H1 (cell line): ENCODE measurements around the gene LYPD6B. TPM values are rescaled to one million over a fixed set of nuclear protein-coding genes. Genes with fewer than 3 reads are reported as not detected.

Source experiments
- CTCF ChIA-PET: fragments of 300-600 bp; sonication (Branson Sonifier 250); formaldehyde crosslinking; loops from one replicate; lab custom pipeline; 2021; ENCODE audit not compliant: partially characterized antibody; lab: Charles Lee
- POLR2A ChIA-PET: fragments of 300-600 bp; sonication (Branson Sonifier 250); formaldehyde crosslinking; loops from one replicate; lab custom pipeline; 2021; ENCODE audit warnings: inconsistent platforms; ENCODE audit not compliant: partially characterized antibody; lab: Charles Lee
- DNase-seq, 2 experiments: peaks; one replicate each; pipeline versions ENCODE4 v3.0.0 to v3.0.0-alpha.2; 2010 to 2022; ENCODE audit warnings: low spot score in 2 of 2, low read depth in 1 of 2, mixed read lengths in 1 of 2
- FAIRE-seq: peaks from 2 replicates; lab custom pipeline; 2011; peaks lifted over from hg19 to GRCh38; lab: Jason Lieb, UNC
- H2AFZ ChIP-seq: 2 replicates; pipeline ENCODE4 v1.8.1; 2012; ENCODE audit warnings: low read length, inconsistent platforms
- H2AK5ac ChIP-seq: 2 replicates; pipeline ENCODE4 v1.6.1; 2013; ENCODE audit warnings: low read depth, low read length
- H2BK120ac ChIP-seq: replicated peaks from 2 replicates; pipeline ENCODE3; 2013; ENCODE audit warnings: low read depth, low read length, inconsistent platforms
- H2BK12ac ChIP-seq: 2 replicates; pipeline ENCODE4 v1.6.1; 2013; ENCODE audit warnings: low read depth, low read length
- H2BK15ac ChIP-seq: 2 replicates; pipeline ENCODE4 v1.6.1; 2013; ENCODE audit warnings: low read length
- H2BK20ac ChIP-seq: 2 replicates; pipeline ENCODE4 v1.6.1; 2013; ENCODE audit warnings: low read length
- H2BK5ac ChIP-seq: 2 replicates; pipeline ENCODE4 v1.6.1; 2013; ENCODE audit warnings: low read depth, low read length
- H3K14ac ChIP-seq: 2 replicates; pipeline ENCODE4 v1.6.1; 2013; ENCODE audit warnings: inconsistent platforms; ENCODE audit not compliant: insufficient read length
- H3K18ac ChIP-seq: 2 replicates; pipeline ENCODE4 v1.6.1; 2013; ENCODE audit warnings: low read length; ENCODE audit errors: extremely low read depth
- H3K23ac ChIP-seq: 2 replicates; pipeline ENCODE4 v1.6.1; 2013; ENCODE audit warnings: inconsistent platforms; ENCODE audit not compliant: insufficient read length
- H3K23me2 ChIP-seq: 2 replicates; pipeline ENCODE4 v1.6.1; 2013; ENCODE audit warnings: low read depth, low read length
- H3K27ac ChIP-seq: 2 replicates; pipeline ENCODE4 v1.6.1; 2011; ENCODE audit warnings: low read depth, low read length, inconsistent platforms
- H3K27me3 ChIP-seq, 4 experiments: replicated peaks in 1 of 4; 1 replicate in 1 of 4; 2 replicates in 3 of 4; pipeline versions ENCODE4 v1.6.1 to v1.8.1; 2011 to 2013; ENCODE audit warnings: low read length in 3 of 4, mild to moderate bottlenecking in 3 of 4, inconsistent platforms in 2 of 4, mixed read lengths in 2 of 4, moderate library complexity in 1 of 4; ENCODE audit not compliant: control insufficient read depth in 3 of 4, insufficient read depth in 3 of 4; ENCODE audit errors: extremely low read depth in 1 of 4
- H3K36me3 ChIP-seq, 4 experiments: 2 replicates each; pipeline versions ENCODE4 v1.6.1 to v1.8.1; 2011 to 2013; ENCODE audit warnings: mild to moderate bottlenecking in 4 of 4, low read length in 3 of 4, moderate library complexity in 2 of 4, control low read depth in 1 of 4, inconsistent platforms in 1 of 4; ENCODE audit not compliant: insufficient read depth in 4 of 4, control insufficient read depth in 2 of 4
- H3K4ac ChIP-seq: replicated peaks from 2 replicates; pipeline ENCODE3; 2013; ENCODE audit warnings: low read length, low read depth, mixed read lengths, inconsistent platforms; ENCODE audit not compliant: insufficient read length
- H3K4me1 ChIP-seq, 4 experiments: replicated peaks in 1 of 4; 1 replicate in 1 of 4; 2 replicates in 3 of 4; pipeline versions ENCODE4 v1.6.1 to v1.8.1; 2011 to 2013; ENCODE audit warnings: low read length in 3 of 4, inconsistent platforms in 2 of 4, mixed read lengths in 1 of 4; ENCODE audit not compliant: insufficient read depth in 4 of 4, control insufficient read depth in 3 of 4
- H3K4me2 ChIP-seq, 2 experiments: 2 replicates each; pipeline versions ENCODE4 v1.6.1 to v1.8.1; 2011 to 2013; ENCODE audit warnings: low read depth in 2 of 2, low read length in 2 of 2, control low read depth in 1 of 2, inconsistent platforms in 1 of 2, mild to moderate bottlenecking in 1 of 2; ENCODE audit not compliant: insufficient read depth in 1 of 2
- H3K4me3 ChIP-seq, 4 experiments: fragments of 200-600, 300-600 bp in 1 of 4; sonication (generic), shearing (Covaris generic), sonication (Bioruptor Twin) in 1 of 4; 2 replicates each; pipeline versions ENCODE4 v1.5.1 to v1.8.1; 2011 to 2016; ENCODE audit warnings: low read length in 4 of 4, low read depth in 3 of 4, control low read depth in 2 of 4, inconsistent platforms in 2 of 4, mild to moderate bottlenecking in 2 of 4, mixed read lengths in 1 of 4, moderate library complexity in 1 of 4; ENCODE audit not compliant: insufficient read depth in 2 of 4; ENCODE audit errors: extremely low read depth in 1 of 4
- H3K56ac ChIP-seq: replicated peaks from 2 replicates; pipeline ENCODE3; 2013; ENCODE audit warnings: low read depth, mild to moderate bottlenecking, mixed read lengths, low read length, inconsistent platforms; ENCODE audit not compliant: insufficient read length
- H3K79me1 ChIP-seq: 2 replicates; pipeline ENCODE4 v1.6.1; 2013; ENCODE audit warnings: low read depth, low read length, control low read depth
- H3K79me2 ChIP-seq, 2 experiments: 2 replicates each; pipeline versions ENCODE4 v1.6.1 to v1.8.1; 2012 to 2013; ENCODE audit warnings: low read length in 2 of 2, mild to moderate bottlenecking in 2 of 2, inconsistent platforms in 1 of 2; ENCODE audit not compliant: insufficient read depth in 2 of 2, control insufficient read depth in 1 of 2
- H3K9ac ChIP-seq, 4 experiments: replicated peaks in 1 of 4; 1 replicate in 1 of 4; 2 replicates in 3 of 4; pipeline versions ENCODE4 v1.6.1 to v1.8.1; 2011 to 2013; ENCODE audit warnings: low read depth in 3 of 4, low read length in 3 of 4, control low read depth in 2 of 4, mild to moderate bottlenecking in 2 of 4, moderate library complexity in 2 of 4, inconsistent platforms in 1 of 4; ENCODE audit errors: extremely low read depth in 1 of 4
- H3K9me3 ChIP-seq, 2 experiments: 2 replicates each; pipeline versions ENCODE4 v1.6.1 to v1.8.1; 2012 to 2013; ENCODE audit warnings: mild to moderate bottlenecking in 2 of 2, moderate library complexity in 2 of 2, control low read depth in 1 of 2, inconsistent platforms in 1 of 2, low read depth in 1 of 2, low read length in 1 of 2, mixed read lengths in 1 of 2; ENCODE audit not compliant: insufficient read depth in 2 of 2
- H4K20me1 ChIP-seq, 2 experiments: replicated peaks in 1 of 2; 2 replicates each; pipeline versions ENCODE3 to v1.8.1; 2011 to 2013; ENCODE audit warnings: inconsistent platforms in 2 of 2, low read length in 2 of 2, mild to moderate bottlenecking in 1 of 2; ENCODE audit not compliant: insufficient read depth in 2 of 2, control insufficient read depth in 1 of 2
- H4K5ac ChIP-seq: 2 replicates; pipeline ENCODE4 v1.6.1; 2013; ENCODE audit warnings: low read length, low read depth, mixed read lengths, inconsistent platforms; ENCODE audit not compliant: insufficient read length
- H4K8ac ChIP-seq: 2 replicates; pipeline ENCODE4 v1.8.0; 2013; ENCODE audit warnings: mild to moderate bottlenecking, moderate library complexity, low read length, inconsistent platforms; ENCODE audit not compliant: insufficient read depth; ENCODE audit errors: extremely low read depth
- H4K91ac ChIP-seq: replicated peaks from 2 replicates; pipeline ENCODE3; 2013; ENCODE audit warnings: low read length, mixed read lengths, inconsistent platforms; ENCODE audit not compliant: insufficient read length
- BACH1 ChIP-seq: IDR thresholded peaks from 2 replicates; pipeline ENCODE4 v1.6.1; 2012; ENCODE audit warnings: low read length, improper control_type of control experiment
- MAX ChIP-seq: IDR thresholded peaks from 2 replicates; pipeline ENCODE4 v1.6.1; 2012; ENCODE audit warnings: inconsistent platforms
- PHF8 ChIP-seq: fragments of 200-600 bp; sonication (generic); conservative IDR thresholded peaks from 2 replicates; pipeline ENCODE4 v1.7.1; 2012; ENCODE audit warnings: low read depth, mild to moderate bottlenecking, inconsistent platforms, low read length, moderate library complexity
- RXRA ChIP-seq: IDR thresholded peaks from 2 replicates; pipeline ENCODE4 v1.6.1; 2011; ENCODE audit warnings: low read depth, mild to moderate bottlenecking, low read length, moderate library complexity; ENCODE audit not compliant: insufficient read depth
- SAP30 ChIP-seq: fragments of 300-600 bp; sonication (generic); IDR thresholded peaks from 2 replicates; pipeline ENCODE4 v1.7.1; 2012; ENCODE audit warnings: low read length, moderate library complexity, mild to moderate bottlenecking, inconsistent platforms; ENCODE audit not compliant: insufficient read depth, insufficient replicate concordance
- TBP ChIP-seq: IDR thresholded peaks from 2 replicates; pipeline ENCODE4 v1.6.1; 2011; ENCODE audit warnings: low read depth, low read length, improper control_type of control experiment
- WGBS, 2 experiments: shearing (Covaris generic) in 1 of 2; methylation state at CpG; one replicate each; pipeline versions ENCODE4 v1.1.6 to v1.1.7; 2013 to 2015; ENCODE audit warnings: low lambda C conversion rate in 2 of 2, mixed read lengths in 2 of 2, inconsistent platforms in 1 of 2, low coverage in 1 of 2, missing lambda C conversion rate in 1 of 2; ENCODE audit not compliant: insufficient replicate concordance in 2 of 2, insufficient coverage in 1 of 2, insufficient read length in 1 of 2; ENCODE audit errors: extremely low coverage in 1 of 2, missing lambda C conversion rate in 1 of 2; 5-methylcytosine and 5-hydroxymethylcytosine counted together
- polyA plus RNA-seq, 7 experiments: library from polyadenylated mRNA; depleted of rRNA in 3 of 7; stranded (reverse) in 5 of 7; unstranded in 2 of 7; fragments of >200 nt in 5 of 7; fragments of 200-250 nt in 2 of 7; gene quantifications; 1 replicate in 5 of 7; 2 replicates in 1 of 7; 4 replicates in 1 of 7; pipeline versions ENCODE4 v1.2.1 to v1.2.3, GENCODE V29; 2011 to 2013; ENCODE audit warnings: missing spikeins in 2 of 7, mixed read lengths in 2 of 7
- total RNA-seq: library from RNA; stranded (reverse); fragmentation: NEBNext Ultra II Directional; extraction: Animal tissue kit (Norgen Biotek cat#: 25700); gene quantifications from 2 replicates; pipeline ENCODE4 v1.2.1, GENCODE V29; 2021

Gene LYPD6B
- total and polyA plus RNA-seq, 2 of the 8 experiments (the other 6 are each of a cell fraction or from before 2014, with no cell fraction given): 2.2 to 3.5 TPM

DNA sequence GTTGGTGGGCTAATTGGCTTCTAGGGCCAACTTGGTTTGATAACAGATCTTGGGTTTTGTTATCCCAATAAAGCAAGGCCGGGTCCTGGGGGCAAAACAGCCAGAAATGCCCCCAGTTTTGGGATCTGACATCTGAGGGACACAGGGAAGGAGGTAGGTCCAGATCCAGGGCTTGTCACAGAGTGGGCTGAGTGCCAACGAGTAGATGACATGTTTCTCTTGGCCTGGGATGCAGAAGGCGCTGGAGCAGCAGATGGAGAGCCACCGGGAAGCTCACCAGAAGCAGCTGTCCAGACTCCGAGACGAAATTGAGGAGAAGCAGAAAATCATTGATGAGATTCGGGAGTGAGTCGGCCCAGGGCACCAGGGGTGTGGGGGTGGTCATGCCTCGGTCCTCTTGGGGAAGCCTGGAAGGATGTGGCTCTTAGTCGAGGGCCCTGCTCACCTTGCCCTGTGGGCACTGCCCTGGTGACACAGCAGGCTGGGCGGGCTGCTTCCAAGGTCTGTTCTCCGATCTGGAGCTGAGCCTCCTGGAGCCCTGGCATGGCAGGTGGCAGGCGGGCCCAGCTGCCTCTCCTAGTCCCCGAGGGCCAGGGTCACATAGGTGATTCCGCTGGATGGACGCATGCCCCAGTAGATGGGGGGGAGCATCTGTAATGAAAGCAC lies 40.2 kb upstream of the LYPD6B start:
- 86% methylated on average over 16 of the region's 16 CpGs; no CpG with 5 or more reads in 1 of the 2 experiments for WGBS, 2 experiments
- Histone ChIP-seq H4K20me1 (no peaks in the 10 kb centered on the region), H2BK12ac (0 out of 2 replicates have a peak overlapping the region, but pooled peaks have one; percentile 46), H3K27me3 (no peaks in the 10 kb centered on the region), H3K23me2 (peaks cover 3% of the 10 kb centered on the region; the same call in 1 of the 2 replicates), H3K18ac (peak overlapping the region; percentile 73; the same call in 1 of the 2 replicates), H4K8ac (no peak overlapping the region; the same call in 1 of the 2 replicates), H2BK120ac (peak overlapping the region; percentile 7), H2AK5ac (peak overlapping the region; percentile 41; the same call in 1 of the 2 replicates), H3K4me2 (peak overlapping the region in 1 of 2 experiments; percentile 70; a peak in 1 of 4 replicates), H3K4ac (no peak overlapping the region), H3K79me2 (no peaks in the 10 kb centered on the region), H3K56ac (no peak overlapping the region), H2BK5ac (peak overlapping the region; percentile 26; the same call in 1 of the 2 replicates), H2AFZ (no peak overlapping the region), H3K4me3 (no peak overlapping the region), H3K79me1 (no peaks in the 10 kb centered on the region), H4K91ac (no peak overlapping the region), H3K4me1 (peaks cover 6 to 26% (median 22%) of the 10 kb centered on the region in 4 experiments; a peak in 6 of 7 replicates), H2BK15ac (peak overlapping the region; percentile 74; the same call in 1 of the 2 replicates), H3K9ac (no peak overlapping the region), H3K23ac (no peak overlapping the region), H2BK20ac (peak overlapping the region; percentile 3; the same call in 1 of the 2 replicates), H3K9me3 (peaks cover 5 to 12% of the 10 kb centered on the region in 2 experiments; a peak in 3 of 4 replicates), H3K14ac (no peak overlapping the region), H3K27ac (no peak overlapping the region), H4K5ac (no peak overlapping the region), H3K36me3 (peaks cover 10 to 34% (median 23%) of the 10 kb centered on the region in 4 experiments)
- ChIA-PET POLR2A (no interaction called here), CTCF (interaction anchor here (1.3 kb wide), 1 partner anchor 8 kb away, joined by 4 read pairs; no protein-coding TSS in a partner anchor)
- TF ChIP-seq PHF8: no peak
- TF ChIP-seq RXRA: no peak
- TF ChIP-seq MAX: no peak
- no peak for TF ChIP-seq SAP30
- no peak for TF ChIP-seq BACH1
- TF ChIP-seq TBP: no peak
- no peak for DNase-seq
- no peak for FAIRE-seq
